ENCODE measurements around the gene RENBP.

RENBP gene

DNA sequence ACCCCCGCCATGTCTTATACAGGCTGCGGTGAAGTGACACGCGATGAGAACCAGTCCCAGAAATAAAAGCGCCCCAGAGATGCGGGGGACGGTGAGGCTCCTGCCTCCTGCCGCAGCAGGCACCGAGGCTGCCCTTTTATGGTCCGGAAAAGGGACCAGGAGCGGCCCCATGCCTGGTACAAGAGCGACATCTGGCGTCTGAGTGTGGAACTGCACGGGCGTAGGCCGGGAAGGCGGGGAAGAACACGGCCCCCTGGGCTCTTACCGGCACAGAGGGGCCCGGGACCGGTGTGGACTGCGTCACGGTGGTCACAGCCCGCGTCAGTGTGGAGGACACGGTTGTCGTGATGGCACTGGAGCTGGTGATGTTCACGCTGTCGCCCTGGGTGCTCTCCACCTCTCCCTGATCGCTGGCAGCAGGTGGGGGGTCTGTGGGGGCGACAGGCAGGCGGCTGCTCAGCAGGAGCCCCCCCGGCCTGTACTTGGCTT is 8.9 kb upstream of the RENBP start:
- H3F3A ChIP-seq (ENCODE audit: low read depth), result no peaks in the 10 kb centered on the region
- no peak overlapping the region for H3K9ac ChIP-seq (ENCODE audit: low read depth, low read length, poor library complexity, severe bottlenecking)
- H3K9me3 ChIP-seq (ENCODE audit: insufficient read depth, low read depth, low read length), result no peaks in the 10 kb centered on the region
- H4K20me1 ChIP-seq (ENCODE audit: insufficient read depth, low read length, poor library complexity, severe bottlenecking), result peaks cover 5% of the 10 kb centered on the region
- no peaks in the 10 kb centered on the region for H3K79me2 ChIP-seq (ENCODE audit: insufficient read depth, low read length)
- peaks cover 97% of the 10 kb centered on the region; the same call in 1 of the 2 replicates for H3K36me3 ChIP-seq (ENCODE audit: insufficient read depth, low read length)
- no peak overlapping the region for H3K4me2 ChIP-seq (ENCODE audit: low read depth, low read length, poor library complexity, severe bottlenecking)
- H2AFZ ChIP-seq (ENCODE audit: low read length), result no peak overlapping the region
- H3K27me3 ChIP-seq (ENCODE audit: insufficient read depth, low read length, poor library complexity, severe bottlenecking), result no peaks in the 10 kb centered on the region
- no peaks in the 10 kb centered on the region for H3K4me1 ChIP-seq (ENCODE audit: insufficient read depth, low read length, poor library complexity, severe bottlenecking)
- no peak overlapping the region for H3K4me3 ChIP-seq (ENCODE audit: low read length, poor library complexity, severe bottlenecking)
- no peaks in the 10 kb centered on the region for H3K9me2 ChIP-seq (replicated peaks; ENCODE audit: low read depth, low read length)
- TF ChIP-seq EZH2phosphoT487 (IDR thresholded peaks at IDR 0.05; ENCODE audit: borderline replicate concordance), result no peak
- TF ChIP-seq, protein P1, sequence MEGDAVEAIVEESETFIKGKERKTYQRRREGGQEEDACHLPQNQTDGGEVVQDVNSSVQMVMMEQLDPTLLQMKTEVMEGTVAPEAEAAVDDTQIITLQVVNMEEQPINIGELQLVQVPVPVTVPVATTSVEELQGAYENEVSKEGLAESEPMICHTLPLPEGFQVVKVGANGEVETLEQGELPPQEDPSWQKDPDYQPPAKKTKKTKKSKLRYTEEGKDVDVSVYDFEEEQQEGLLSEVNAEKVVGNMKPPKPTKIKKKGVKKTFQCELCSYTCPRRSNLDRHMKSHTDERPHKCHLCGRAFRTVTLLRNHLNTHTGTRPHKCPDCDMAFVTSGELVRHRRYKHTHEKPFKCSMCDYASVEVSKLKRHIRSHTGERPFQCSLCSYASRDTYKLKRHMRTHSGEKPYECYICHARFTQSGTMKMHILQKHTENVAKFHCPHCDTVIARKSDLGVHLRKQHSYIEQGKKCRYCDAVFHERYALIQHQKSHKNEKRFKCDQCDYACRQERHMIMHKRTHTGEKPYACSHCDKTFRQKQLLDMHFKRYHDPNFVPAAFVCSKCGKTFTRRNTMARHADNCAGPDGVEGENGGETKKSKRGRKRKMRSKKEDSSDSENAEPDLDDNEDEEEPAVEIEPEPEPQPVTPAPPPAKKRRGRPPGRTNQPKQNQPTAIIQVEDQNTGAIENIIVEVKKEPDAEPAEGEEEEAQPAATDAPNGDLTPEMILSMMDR (conservative IDR thresholded peaks at IDR 0.05; ENCODE audit: low read length), result peak; percentile 69

GRCh38 chrX:153952373-153953026 is 8.1 kb upstream of the RENBP start:
- peaks cover 92% of the 10 kb centered on the region; the same call in 1 of the 2 replicates for H3K36me3 ChIP-seq (ENCODE audit: insufficient read depth, low read length)

GRCh38 chrX:153951683-153952372 is 7.4 kb upstream of the RENBP start:
- Histone ChIP-seq H3F3A (ENCODE audit: low read depth) (no peaks in the 10 kb centered on the region), H3K4me2 (ENCODE audit: low read depth, low read length, poor library complexity, severe bottlenecking) (no peak overlapping the region), H3K9me2 (replicated peaks; ENCODE audit: low read depth, low read length) (no peaks in the 10 kb centered on the region), H3K4me1 (ENCODE audit: insufficient read depth, low read length, poor library complexity, severe bottlenecking) (no peaks in the 10 kb centered on the region), H3K4me3 (ENCODE audit: low read length, poor library complexity, severe bottlenecking) (no peak overlapping the region), H2AFZ (ENCODE audit: low read length) (no peak overlapping the region), H3K79me2 (ENCODE audit: insufficient read depth, low read length) (no peaks in the 10 kb centered on the region), H3K9me3 (ENCODE audit: insufficient read depth, low read depth, low read length) (no peaks in the 10 kb centered on the region), H4K20me1 (ENCODE audit: insufficient read depth, low read length, poor library complexity, severe bottlenecking) (peaks cover 5% of the 10 kb centered on the region), H3K9ac (ENCODE audit: low read depth, low read length, poor library complexity, severe bottlenecking) (no peak overlapping the region), H3K36me3 (ENCODE audit: insufficient read depth, low read length) (peaks cover 85% of the 10 kb centered on the region; the same call in 1 of the 2 replicates), H3K27me3 (ENCODE audit: insufficient read depth, low read length, poor library complexity, severe bottlenecking) (no peaks in the 10 kb centered on the region)
- TF ChIP-seq, protein P1 (conservative IDR thresholded peaks at IDR 0.05; ENCODE audit: low read length), result no peak
- TF ChIP-seq EZH2phosphoT487 (IDR thresholded peaks at IDR 0.05; ENCODE audit: borderline replicate concordance), result no peak

More at GRCh38 chrX:153952373-153953026, 8.1 kb upstream of the RENBP start:
- Histone ChIP-seq H3K9me2 (replicated peaks; ENCODE audit: low read depth, low read length) (no peaks in the 10 kb centered on the region), H3K9ac (ENCODE audit: low read depth, low read length, poor library complexity, severe bottlenecking) (no peak overlapping the region), H3K4me2 (ENCODE audit: low read depth, low read length, poor library complexity, severe bottlenecking) (no peak overlapping the region), H3K27me3 (ENCODE audit: insufficient read depth, low read length, poor library complexity, severe bottlenecking) (no peaks in the 10 kb centered on the region), H3K79me2 (ENCODE audit: insufficient read depth, low read length) (no peaks in the 10 kb centered on the region), H3F3A (ENCODE audit: low read depth) (no peaks in the 10 kb centered on the region), H3K9me3 (ENCODE audit: insufficient read depth, low read depth, low read length) (no peaks in the 10 kb centered on the region), H4K20me1 (ENCODE audit: insufficient read depth, low read length, poor library complexity, severe bottlenecking) (peaks cover 5% of the 10 kb centered on the region), H2AFZ (ENCODE audit: low read length) (no peak overlapping the region), H3K4me3 (ENCODE audit: low read length, poor library complexity, severe bottlenecking) (no peak overlapping the region), H3K4me1 (ENCODE audit: insufficient read depth, low read length, poor library complexity, severe bottlenecking) (no peaks in the 10 kb centered on the region)
- TF ChIP-seq, protein P1 (conservative IDR thresholded peaks at IDR 0.05; ENCODE audit: low read length), result no peak
- TF ChIP-seq EZH2phosphoT487 (IDR thresholded peaks at IDR 0.05; ENCODE audit: borderline replicate concordance), result no peak
